Suprapubic skin (tissue), 3 donors: Measurements from ENCODE around the gene SLC12A6.

Source experiments
- EP300 ChIP-seq: sonication (generic); formaldehyde crosslinking; IDR thresholded peaks from one replicate; pipeline ENCODE4 v1.6.1; 2017; ENCODE audit warnings: antibody characterized with exemption
- POLR2A ChIP-seq, 2 donors: fragments of 450-650 bp; IDR thresholded peaks; one replicate each; pipeline ENCODE4 v1.6.1; 2017; ENCODE audit warnings: antibody characterized with exemption in 2 of 2, mild to moderate bottlenecking in 2 of 2, moderate library complexity in 2 of 2
- TF ChIP-seq, protein P1 (sequence below), 2 donors: fragments of 200-600 bp in 1 of 2; fragments of 450-650 bp in 1 of 2; sonication (generic) in 1 of 2; IDR thresholded peaks; one replicate each; pipeline ENCODE4 v1.5.1; 2016 to 2019; ENCODE audit warnings: antibody characterized with exemption in 2 of 2, mild to moderate bottlenecking in 1 of 2, moderate library complexity in 1 of 2

DNA sequence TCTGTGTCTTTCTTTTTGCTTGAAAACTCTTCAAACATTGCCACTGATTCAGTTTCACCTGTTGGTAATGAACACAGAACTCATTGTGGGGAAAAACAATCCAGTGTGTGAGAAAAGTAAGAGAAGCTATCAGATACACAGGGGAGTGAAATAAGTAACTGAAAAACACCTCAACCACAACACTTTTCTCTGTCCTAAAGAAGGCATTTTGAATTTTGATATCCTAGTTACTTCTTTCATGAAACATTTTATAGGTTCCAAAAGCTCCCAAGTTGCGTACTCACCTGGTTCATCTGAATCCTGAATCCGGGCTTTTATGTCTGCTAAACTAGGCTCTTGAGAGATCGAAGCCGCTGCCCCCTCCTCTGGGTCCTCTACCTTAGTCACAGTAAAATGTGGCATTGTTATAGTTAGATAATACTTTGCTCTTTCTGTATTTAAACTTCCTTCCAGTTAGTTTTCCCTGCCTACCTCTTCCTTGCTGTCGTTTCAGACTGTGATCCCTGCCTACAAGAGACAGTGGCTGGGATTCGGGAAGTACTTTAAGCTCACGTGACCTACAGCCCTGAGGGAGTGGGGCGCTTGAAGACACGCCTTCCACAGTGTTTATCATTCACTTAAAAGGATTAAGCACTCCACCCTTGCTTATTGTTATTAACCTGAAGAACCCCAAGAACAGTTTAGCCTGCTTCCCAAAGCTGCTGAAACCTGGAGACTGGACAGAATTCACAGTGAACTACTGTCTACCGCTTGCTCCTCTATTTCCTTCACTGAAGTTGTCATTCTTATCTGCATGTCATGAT lies 19.1 kb downstream of the SLC12A6 start:
- TF ChIP-seq POLR2A (IDR thresholded peaks at IDR 0.05): peak in 1 of 2 donors; percentile 33
- TF ChIP-seq, protein P1, sequence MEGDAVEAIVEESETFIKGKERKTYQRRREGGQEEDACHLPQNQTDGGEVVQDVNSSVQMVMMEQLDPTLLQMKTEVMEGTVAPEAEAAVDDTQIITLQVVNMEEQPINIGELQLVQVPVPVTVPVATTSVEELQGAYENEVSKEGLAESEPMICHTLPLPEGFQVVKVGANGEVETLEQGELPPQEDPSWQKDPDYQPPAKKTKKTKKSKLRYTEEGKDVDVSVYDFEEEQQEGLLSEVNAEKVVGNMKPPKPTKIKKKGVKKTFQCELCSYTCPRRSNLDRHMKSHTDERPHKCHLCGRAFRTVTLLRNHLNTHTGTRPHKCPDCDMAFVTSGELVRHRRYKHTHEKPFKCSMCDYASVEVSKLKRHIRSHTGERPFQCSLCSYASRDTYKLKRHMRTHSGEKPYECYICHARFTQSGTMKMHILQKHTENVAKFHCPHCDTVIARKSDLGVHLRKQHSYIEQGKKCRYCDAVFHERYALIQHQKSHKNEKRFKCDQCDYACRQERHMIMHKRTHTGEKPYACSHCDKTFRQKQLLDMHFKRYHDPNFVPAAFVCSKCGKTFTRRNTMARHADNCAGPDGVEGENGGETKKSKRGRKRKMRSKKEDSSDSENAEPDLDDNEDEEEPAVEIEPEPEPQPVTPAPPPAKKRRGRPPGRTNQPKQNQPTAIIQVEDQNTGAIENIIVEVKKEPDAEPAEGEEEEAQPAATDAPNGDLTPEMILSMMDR (IDR thresholded peaks at IDR 0.05): no peak
- no peak for TF ChIP-seq EP300
